Peyer's patch (tissue), 4 donors: ENCODE measurements around the gene DGCR6L. TPM values are rescaled to one million over a fixed set of nuclear protein-coding genes. Genes with fewer than 3 reads are reported as not detected.
"Not testable (repeated sequence)": the region's sequence is repeated elsewhere in the genome, so short reads cannot be mapped to it uniquely, and the experiment has no call there.

Experiments used
- DNase-seq, 3 donors: peaks; one replicate each; pipeline ENCODE4 v3.0.0-alpha.2; 2017 to 2019
- H3K27ac ChIP-seq, 4 donors: fragments of 200-600 bp; sonication (generic); one replicate each; pipeline ENCODE4 v1.5.1; 2016 to 2019
- H3K27me3 ChIP-seq, 2 donors: fragments of 200-600 bp; sonication (generic); one replicate each; pipeline ENCODE4 v1.5.1; 2019
- H3K36me3 ChIP-seq, 3 donors: fragments of 200-600 bp; sonication (generic); one replicate each; pipeline ENCODE4 v1.5.1; 2016 to 2019
- H3K4me1 ChIP-seq, 4 donors: fragments of 200-600 bp; sonication (generic); one replicate each; pipeline ENCODE4 v1.5.1; 2016 to 2019
- H3K4me3 ChIP-seq, 4 donors: fragments of 200-600 bp; sonication (generic); 1 replicate in 3 of 4; 2 replicates in 1 of 4; pipeline ENCODE4 v1.5.1; 2016 to 2019; ENCODE audit warnings: mild to moderate bottlenecking in 1 of 4
- H3K9me3 ChIP-seq, 4 donors: fragments of 200-600 bp; sonication (generic); one replicate each; pipeline ENCODE4 v1.5.1; 2016 to 2019; ENCODE audit warnings: mild to moderate bottlenecking in 1 of 4
- POLR2A ChIP-seq, 2 donors: fragments of 450-650 bp; IDR thresholded peaks; one replicate each; pipeline ENCODE4 v1.5.1; 2017; ENCODE audit warnings: antibody characterized with exemption in 2 of 2, mild to moderate bottlenecking in 2 of 2, moderate library complexity in 2 of 2
- total RNA-seq, 4 donors: library from RNA; depleted of rRNA; stranded (reverse); fragments of >200 nt; gene quantifications; one replicate each; pipeline ENCODE4 v1.1.0, GENCODE V29; 2016
- TF ChIP-seq, protein P1 (sequence below), 6 experiments: fragments of 450-650 bp in 4 of 6; fragments of 200-600 bp in 2 of 6; sonication (generic) in 1 of 6; IDR thresholded peaks; one replicate each; pipeline ENCODE4 v1.5.1; 2017 to 2019; ENCODE audit warnings: antibody characterized with exemption in 6 of 6, mild to moderate bottlenecking in 3 of 6, moderate library complexity in 1 of 6

Gene DGCR6L
- total RNA-seq, 4 donors from 2014 or later, result 21.3 to 38.9 (median 31.9) TPM

DNA sequence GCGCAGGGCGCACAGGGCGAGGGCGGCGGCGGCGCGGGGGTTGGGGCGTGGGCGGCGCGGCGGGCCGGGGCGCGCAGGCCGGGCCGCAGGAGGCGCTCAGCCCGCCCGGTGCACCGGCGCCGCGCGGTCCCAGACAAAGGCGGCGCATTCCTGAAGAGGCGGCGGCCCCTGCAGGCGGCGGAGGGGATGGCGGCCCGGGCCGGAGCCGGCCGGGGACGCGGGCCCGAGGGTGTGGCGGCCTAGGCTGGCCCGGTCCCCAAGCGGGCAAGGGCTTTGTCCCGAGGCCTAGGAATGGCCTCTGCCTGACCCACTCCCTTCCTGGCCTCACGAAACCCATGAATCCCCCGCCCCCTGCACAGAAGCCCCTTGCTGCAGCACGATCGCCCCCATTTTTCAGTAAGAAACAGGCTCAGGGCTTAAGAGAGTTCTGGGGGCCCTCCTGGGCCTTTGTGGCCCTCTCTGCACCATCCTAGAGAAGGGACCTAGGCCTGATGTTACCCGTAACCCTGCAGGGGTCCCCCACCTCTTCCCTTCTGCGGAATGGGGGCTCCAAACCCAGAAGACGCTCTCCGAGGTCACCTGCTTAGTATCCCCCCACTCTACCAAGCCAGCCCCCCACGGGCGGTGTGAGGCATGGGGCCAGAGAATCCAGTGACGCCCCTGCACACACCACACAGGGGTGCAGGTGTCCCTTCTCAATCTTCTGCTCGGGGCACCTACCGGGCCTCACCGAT lies 51.4 kb downstream of the DGCR6L start, which contains the start of gene RTN4R:
Gene RTN4R, minus strand, starts transcription at position 40 of the 734 bp plus-strand sequence. CDS start 226 bp downstream, outside the sequence.
- peak within 1 kb of the TSS; percentile 32 to 81 (median 58) for H3K4me3 ChIP-seq
- DNase-seq, result peak; percentile 40 to 84 (median 76)
- H3K27ac ChIP-seq, result peak within 1 kb of the TSS in 3 of 4 donors; percentile 39 to 55 (median 49)
- H3K27me3 ChIP-seq, result no peaks in the 10 kb centered on the region
- TF ChIP-seq POLR2A (IDR thresholded peaks at IDR 0.05), result no peak
- TF ChIP-seq, protein P1, sequence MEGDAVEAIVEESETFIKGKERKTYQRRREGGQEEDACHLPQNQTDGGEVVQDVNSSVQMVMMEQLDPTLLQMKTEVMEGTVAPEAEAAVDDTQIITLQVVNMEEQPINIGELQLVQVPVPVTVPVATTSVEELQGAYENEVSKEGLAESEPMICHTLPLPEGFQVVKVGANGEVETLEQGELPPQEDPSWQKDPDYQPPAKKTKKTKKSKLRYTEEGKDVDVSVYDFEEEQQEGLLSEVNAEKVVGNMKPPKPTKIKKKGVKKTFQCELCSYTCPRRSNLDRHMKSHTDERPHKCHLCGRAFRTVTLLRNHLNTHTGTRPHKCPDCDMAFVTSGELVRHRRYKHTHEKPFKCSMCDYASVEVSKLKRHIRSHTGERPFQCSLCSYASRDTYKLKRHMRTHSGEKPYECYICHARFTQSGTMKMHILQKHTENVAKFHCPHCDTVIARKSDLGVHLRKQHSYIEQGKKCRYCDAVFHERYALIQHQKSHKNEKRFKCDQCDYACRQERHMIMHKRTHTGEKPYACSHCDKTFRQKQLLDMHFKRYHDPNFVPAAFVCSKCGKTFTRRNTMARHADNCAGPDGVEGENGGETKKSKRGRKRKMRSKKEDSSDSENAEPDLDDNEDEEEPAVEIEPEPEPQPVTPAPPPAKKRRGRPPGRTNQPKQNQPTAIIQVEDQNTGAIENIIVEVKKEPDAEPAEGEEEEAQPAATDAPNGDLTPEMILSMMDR (IDR thresholded peaks at IDR 0.05), result peak; percentile 61 to 91 (median 86)
- peaks cover 0 to 16% (median 10%) of the 10 kb centered on the region in 4 donors for H3K4me1 ChIP-seq
- H3K9me3 ChIP-seq, result no peaks in the 10 kb centered on the region
- no peaks in the 10 kb centered on the region for H3K36me3 ChIP-seq

DNA sequence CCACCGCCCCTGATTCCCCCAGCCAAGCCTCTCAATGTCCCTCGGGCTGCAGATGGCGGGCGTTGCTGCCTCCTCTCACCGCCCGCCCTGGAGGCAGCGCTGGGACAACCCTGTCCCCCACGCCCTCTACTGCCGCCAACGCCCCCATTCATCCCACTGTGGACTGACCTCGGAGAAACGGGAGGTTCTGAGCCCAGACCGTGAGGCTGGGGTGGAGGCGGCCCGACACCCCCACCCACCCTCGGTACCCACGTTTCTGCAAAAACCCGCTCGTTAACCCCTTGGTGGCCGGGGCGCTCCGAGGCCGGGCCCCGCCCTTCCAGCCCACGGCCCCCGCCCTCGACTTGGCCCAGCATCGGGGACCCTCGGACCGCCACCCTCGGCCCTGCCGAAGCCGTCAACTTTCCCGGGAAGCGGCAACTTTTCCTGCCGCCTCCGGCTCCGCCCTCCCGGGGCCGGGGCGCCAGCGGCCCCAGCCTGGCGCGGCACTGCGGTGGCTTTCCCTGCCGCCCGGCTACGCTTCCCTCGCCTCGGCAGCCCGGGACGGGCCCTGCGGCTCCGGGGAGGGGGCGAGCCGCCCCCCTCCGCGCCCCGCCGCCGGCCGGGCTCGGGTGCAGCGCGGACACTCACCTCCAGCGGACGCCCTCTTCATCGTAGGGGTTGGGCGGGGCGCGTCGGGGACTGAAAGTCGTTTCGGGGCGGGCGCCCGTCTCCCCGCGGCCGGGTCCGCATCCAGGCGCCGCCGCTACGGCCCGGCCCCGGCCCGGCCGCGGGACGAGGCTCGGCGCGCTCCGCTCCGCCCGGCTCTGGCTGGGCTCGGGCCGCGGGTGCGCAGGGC lies 52.2 kb downstream of the DGCR6L start:
- TF ChIP-seq POLR2A (IDR thresholded peaks at IDR 0.05), result no peak
- TF ChIP-seq, protein P1 (IDR thresholded peaks at IDR 0.05), result no peak
- DNase-seq, result peak in 1 of 3 donors; percentile 66
- H3K36me3 ChIP-seq, result no peaks in the 10 kb centered on the region
- no peaks in the 10 kb centered on the region for H3K9me3 ChIP-seq
- H3K27ac ChIP-seq, result peak overlapping the region in 3 of 4 donors; percentile 39 to 55 (median 49)
- H3K4me3 ChIP-seq, result peak overlapping the region; percentile 32 to 81 (median 58)
- H3K4me1 ChIP-seq, result peaks cover 0 to 16% (median 10%) of the 10 kb centered on the region in 4 donors
- no peaks in the 10 kb centered on the region for H3K27me3 ChIP-seq

DNA sequence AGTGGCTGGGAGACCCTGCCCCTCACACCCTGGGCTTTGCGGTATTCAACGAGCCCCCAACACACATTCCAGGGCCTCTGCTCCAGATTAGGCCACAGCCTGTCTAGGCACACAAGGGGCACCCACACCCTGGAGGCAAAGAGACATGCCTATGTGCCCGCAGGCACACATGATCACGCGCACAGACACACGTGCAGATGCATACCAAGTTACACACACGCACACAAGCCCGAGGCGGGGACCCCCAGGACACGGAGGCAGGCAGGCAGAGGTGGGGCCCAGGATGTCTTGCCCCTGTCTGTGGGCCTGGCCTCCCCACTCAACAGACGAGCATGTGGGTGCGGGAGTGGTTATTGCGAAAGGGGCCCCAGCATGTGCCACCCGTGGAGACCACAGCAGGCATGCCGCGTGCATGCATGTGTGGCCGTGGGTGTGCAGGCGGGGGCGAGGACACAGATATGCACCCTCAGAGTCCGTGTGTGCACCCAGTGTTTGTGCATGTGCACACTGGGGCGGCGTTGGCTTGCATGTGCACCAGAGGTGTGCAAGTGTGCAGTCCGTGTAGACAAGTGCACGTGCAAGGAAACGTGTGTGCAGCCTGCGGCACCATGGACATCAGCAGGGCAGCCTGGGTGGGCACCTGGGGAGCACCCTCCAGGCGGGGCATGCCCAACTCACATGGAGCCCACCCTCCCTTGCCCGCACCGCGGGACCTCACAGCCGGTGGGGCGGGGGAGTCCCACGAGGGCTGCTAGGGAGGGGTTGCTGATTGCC lies 53.0 kb downstream of the DGCR6L start:
- not testable (repeated sequence) for H3K27me3 ChIP-seq, H3K27ac ChIP-seq, H3K9me3 ChIP-seq, H3K36me3 ChIP-seq, DNase-seq
- peaks cover 0 to 16% (median 10%) of the 10 kb centered on the region in 4 donors for H3K4me1 ChIP-seq
- H3K4me3 ChIP-seq, result peak overlapping the region in 3 of 4 donors; percentile 49 to 81 (median 67)

DNA sequence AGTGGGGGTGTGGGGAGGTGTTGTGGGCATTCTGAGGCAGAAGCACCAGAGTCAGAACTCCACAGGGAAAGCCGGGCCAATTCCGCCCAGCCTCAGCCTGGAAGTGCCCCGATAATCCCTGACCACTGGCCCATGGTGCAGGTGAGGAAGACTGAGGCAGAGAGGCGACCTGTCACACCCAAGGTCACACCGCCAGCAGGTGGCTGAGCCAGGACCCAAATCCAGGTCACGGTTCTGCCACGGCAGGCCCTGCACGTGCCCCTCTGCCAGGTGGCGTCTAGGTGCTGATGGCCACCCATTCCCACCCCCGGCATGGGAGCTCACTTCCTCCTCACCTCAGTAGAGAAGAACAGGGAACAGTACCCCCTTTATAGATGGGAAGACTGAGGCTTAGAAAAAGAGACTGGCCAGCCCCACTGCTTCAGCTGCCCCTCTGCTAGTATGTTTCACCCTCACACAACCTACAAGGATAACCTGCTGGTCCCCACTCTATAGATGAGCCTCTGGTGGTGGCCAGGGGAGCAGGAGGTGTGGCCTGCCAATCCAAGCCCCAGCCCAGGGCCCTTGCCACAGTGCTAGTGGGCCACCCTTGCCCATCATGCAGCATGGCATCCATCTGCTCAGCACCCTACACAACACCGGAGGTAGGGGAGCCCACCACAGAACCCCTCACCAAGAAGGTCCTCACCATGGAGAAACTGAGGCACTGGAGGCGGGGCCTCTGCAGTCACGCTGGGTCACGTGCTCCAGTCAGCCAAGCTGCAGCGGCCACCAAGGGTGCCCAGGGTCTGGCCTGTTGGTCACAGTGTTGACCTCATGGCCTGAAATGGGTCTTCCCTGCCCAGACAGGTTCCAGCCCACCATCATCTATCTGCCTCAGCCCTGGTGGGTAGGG lies 53.8 kb downstream of the DGCR6L start:
- H3K36me3 ChIP-seq, H3K27ac ChIP-seq, H3K27me3 ChIP-seq, H3K4me3 ChIP-seq, DNase-seq, H3K9me3 ChIP-seq: not testable (repeated sequence)
- H3K4me1 ChIP-seq, result peaks cover 0 to 16% (median 10%) of the 10 kb centered on the region in 4 donors

DNA sequence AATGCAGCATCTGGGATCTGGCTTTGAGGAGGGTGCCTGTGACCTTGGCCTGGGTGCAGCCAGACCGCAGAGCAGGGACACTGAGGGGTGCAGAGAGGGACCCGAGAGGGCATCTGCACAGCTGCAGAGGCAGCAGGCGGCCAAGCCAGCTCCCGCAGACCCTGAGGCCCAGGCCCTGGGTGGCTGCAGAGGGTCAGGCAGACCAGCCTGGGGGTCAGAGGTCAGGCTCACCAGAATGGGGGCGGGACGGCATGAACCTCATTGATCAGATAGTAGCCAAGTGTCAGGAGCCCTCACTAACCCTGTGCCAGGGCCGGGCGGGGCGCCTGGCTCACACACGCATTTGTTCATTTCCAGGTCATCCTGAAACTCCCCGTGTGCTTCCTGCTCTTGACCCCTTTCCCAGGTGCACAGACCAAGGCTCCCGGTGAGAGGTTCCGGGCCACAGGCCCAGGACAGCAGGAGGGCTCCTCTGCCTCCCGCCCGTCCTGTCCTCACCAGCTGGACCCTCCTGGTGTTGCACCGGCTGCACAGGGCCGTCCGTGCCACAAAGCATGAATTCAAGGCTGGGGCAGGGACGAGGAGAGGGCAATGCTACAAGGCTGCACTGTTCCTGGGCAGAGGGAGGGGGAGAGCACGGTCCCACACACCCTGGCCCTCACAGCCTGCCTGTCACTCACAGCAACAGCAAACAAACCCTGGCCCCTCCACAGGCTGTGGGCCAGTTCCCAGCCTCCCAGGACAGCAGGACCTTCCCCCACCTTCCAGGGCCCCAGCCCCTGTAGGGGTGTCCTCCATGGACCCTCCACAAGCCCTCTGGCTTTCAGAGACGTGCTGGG lies 55.0 kb downstream of the DGCR6L start:
- no peak overlapping the region for H3K4me3 ChIP-seq
- H3K27ac ChIP-seq, result no peak overlapping the region
- peaks cover 0 to 16% (median 10%) of the 10 kb centered on the region in 4 donors for H3K4me1 ChIP-seq
- H3K36me3 ChIP-seq, result no peaks in the 10 kb centered on the region
- no peak for DNase-seq
- TF ChIP-seq POLR2A (IDR thresholded peaks at IDR 0.05), result no peak
- TF ChIP-seq, protein P1 (IDR thresholded peaks at IDR 0.05), result no peak
- H3K9me3 ChIP-seq, result no peaks in the 10 kb centered on the region
- H3K27me3 ChIP-seq, result no peaks in the 10 kb centered on the region

Other genes with a start within 250 kb of the DGCR6L start
- 100 to 1,000 TPM in 1 of 4 donors, 10 to 100 TPM in 3; 40.6 to 138 (median 64.9) TPM for gene DGCR8, start 239.8 kb downstream of the DGCR6L start, total RNA-seq
- gene RANBP1, start 204.0 kb downstream of the DGCR6L start, total RNA-seq, result 100 to 1,000 TPM; 103 to 203 (median 163) TPM
- gene TRMT2A, start 202.8 kb downstream of the DGCR6L start, total RNA-seq, result 100 to 1,000 TPM in 1 of 4 donors, 10 to 100 TPM in 3; 26.8 to 134 (median 86.9) TPM
- gene ZDHHC8, start 188.3 kb downstream of the DGCR6L start, total RNA-seq, result 10 to 100 TPM in 3 of 4 donors, 1 to 10 TPM in 1; 4.1 to 37.0 (median 22.6) TPM
- gene CCDC188, start 169.0 kb downstream of the DGCR6L start, total RNA-seq, result 1 to 10 TPM in 1 of 4 donors, not detected in 3; 6.6 TPM
- 1 to 10 TPM; 5.2 to 9.1 (median 5.7) TPM for gene RTN4R, start 51.7 kb downstream of the DGCR6L start, total RNA-seq
- 10 to 100 TPM in 2 of 4 donors, 1 to 10 TPM in 2; 2.1 to 12.0 (median 9.3) TPM for gene ZNF74, start 74.1 kb upstream of the DGCR6L start, total RNA-seq
- gene SCARF2, start 117.8 kb upstream of the DGCR6L start, total RNA-seq, result 1 to 10 TPM; 3.5 to 8.3 (median 5.2) TPM
- gene KLHL22, start 175.7 kb upstream of the DGCR6L start, total RNA-seq, result 10 to 100 TPM; 12.6 to 23.9 (median 19.2) TPM
- 100 to 1,000 TPM; 115 to 215 (median 161) TPM for gene MED15, start 187.6 kb upstream of the DGCR6L start, total RNA-seq